Measurements from ENCODE around the gene NT5C3B.

Gene NT5C3B

DNA sequence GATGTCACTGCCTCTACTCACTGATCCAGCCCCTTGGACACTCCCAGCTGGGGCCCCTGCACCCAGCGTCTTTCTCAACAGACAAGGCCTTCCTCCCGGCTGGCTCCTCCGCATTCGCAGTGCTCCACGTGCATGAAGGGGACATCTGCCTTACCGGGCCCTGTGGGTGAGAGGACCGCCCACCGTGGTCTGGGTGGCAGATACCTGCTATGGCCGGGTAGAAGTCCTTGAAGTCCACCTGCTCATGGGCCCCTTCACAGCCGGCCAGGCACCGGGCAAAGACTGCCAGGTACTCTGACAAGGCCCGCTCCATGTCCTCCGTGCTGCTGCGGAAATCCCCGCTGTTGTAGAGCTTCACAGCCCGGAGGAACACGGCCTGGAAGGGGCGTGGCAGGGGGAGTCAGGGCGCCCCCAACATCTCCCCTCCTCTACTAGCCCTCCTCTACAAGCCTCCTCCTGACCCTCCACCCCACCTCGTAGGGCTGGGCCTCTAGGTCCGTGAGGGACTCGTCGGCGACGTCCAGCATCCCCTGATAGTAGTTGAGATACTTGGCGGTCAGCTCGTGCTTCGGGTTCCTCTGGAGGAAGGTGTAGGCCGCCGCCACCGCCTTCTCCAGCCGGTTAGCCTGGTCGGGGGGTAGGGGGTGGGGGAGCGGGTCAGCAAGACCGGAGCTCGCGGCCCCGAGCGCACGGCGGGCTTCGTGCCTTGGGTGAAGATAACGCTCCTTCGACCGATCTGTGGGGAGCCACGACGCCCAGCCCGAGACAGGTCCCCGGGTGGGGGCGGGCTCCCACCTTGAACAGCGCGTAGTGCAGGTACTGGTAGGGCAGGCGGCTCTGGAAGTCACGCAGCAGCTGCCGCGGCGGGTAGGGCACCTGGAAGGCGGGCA lies 25.1 kb downstream of the NT5C3B start:
- no peak for DNase-seq (ENCODE audit: low read depth in 2 of 2)

- no peak for DNase-seq (ENCODE audit: low read depth in 2 of 2)
These were observed 29.2 kb downstream of the NT5C3B start for GRCh38 chr17:41806685-41807445.

DNA sequence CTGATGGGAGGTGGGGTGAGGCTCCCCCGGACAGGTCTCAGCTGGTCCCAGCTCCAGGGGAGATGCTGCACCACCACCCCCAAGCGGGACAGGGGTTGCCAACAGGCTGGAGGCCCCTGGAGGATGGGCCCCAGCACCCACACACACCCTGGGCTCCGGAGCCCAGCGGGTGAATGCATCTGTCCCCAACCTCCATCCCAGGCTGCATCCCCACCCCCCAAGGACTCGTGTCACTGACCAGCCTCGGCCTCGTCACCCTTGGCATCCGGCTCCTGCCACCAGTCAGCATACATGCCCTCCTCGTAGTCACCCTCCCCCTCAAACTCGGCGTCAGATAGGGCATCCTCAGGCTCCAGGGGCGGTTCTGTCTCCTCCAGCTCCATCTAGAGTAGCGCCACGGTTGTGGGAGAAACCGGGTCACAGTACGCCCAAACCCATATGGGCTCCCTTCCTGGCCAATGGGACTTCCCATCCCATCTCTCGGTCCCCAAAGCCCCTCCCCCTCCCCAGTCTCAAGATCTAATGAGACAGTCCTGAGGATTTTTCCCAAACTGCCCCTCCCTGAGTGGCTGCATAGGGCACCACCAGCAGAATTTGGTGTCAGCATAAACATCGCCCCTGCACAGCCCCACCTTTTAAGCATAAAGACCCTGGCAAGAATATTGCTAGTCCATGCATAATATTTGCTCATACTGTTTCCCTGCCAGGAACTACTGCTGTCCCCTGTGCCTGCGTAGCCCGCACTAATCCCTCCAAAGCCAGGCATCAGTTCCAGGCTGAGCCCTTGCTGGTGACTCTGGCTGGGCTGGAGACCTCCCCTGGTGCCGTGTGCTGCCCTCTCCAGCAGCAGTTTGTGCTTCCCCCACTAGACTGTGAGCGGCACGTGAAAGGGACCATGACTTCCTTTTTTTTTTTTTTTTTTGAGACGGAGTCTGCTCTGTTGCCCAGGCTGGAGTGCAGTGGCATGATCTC lies 32.7 kb downstream of the NT5C3B start:
- DNase-seq (ENCODE audit: low read depth in 2 of 2) = no peak

DNA sequence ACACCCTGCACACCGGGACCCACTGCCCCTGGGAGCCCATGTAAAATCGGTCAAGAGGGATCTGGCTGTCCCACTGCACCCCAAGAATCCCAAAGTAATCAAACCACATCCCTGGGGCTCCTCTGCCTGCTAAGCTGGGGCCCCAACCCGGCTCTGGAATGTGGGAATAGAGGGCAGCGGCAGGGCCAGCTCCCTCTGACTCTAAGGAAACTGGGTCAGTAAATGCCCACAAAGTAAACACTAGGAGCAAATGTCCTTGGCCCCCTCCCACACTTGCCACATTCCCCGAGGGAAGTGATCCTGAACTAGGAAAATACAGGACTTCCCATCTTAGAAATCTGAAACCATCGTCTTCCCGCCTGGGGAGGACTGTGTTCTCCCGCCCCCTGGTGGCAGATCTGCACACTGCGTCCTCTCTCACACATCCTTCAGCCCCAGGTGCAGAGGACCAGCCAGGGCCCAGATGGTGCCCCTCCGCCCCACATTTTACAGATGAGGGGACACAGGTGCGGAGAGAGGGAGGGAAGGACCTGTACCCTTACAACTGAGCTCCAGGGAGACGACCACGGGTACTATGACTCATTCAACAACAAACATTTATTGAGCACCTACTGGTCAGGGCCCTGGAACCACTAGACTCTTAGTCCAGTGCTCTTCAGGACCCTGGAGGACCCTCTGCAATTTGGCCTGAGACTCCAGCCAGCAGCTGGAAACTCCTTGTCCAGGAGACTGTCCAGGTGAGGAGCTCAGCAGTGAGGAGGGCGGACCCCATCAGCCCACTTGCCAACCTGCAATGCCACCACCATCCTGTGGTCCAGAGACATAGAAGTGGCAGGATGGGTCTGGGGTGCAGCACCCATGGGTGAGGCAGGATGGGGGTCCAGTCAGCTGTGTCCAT lies 34.4 kb downstream of the NT5C3B start:
- DNase-seq (ENCODE audit: low read depth in 2 of 2) = peak; percentile 46 to 60

GRCh38 chr17:41800601-41801373 lies 35.2 kb downstream of the NT5C3B start:
- no peak for DNase-seq (ENCODE audit: low read depth in 2 of 2)

DNA sequence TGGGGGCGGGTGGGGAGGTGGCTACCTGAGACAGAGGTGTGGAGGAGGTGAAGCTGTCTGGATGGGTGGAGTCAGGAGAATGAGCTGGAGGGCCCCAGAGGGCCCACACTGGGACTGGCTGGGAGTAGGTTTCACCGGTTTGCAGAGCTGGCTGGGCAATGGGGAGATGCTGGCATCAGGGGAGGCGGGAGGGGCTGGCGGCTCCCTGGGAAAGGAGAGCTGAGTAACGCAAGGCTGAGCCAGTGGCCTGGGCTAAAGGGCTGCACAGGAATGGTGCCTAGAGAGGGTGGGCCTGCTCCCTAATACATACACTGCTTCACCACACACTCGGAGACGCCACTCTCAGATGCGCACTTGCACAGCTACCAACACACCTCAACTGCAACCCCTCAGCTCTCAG lies 36.7 kb downstream of the NT5C3B start:
- no peak for DNase-seq (ENCODE audit: low read depth in 2 of 2)

GRCh38 chr17:41797377-41797776 lies 38.7 kb downstream of the NT5C3B start:
- DNase-seq (ENCODE audit: low read depth in 2 of 2) = no peak

- no peak for DNase-seq (ENCODE audit: low read depth in 2 of 2)
These were observed 39.7 kb downstream of the NT5C3B start for GRCh38 chr17:41796121-41796895.

DNA sequence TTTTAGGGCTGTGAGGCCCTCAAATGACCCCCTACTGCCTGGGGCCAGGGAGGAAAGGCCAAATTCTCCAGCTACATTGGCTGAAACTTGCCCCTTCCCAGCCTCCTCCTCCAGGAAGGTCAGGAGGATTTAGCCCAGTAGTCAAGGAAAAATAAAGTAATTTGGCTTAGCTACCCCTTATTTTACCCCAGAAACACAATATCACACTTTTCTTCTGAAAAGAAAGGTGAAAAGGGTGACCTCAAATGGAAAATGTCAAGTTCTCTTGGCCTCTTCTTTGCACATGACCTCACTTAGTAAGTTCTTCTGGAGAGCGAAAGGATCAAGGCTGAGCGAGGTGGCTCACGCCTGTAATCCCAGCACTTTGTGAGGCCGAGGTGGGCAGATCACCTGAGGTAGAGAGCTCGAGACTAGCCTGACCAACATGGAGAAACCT lies 41.5 kb downstream of the NT5C3B start:
- DNase-seq (ENCODE audit: low read depth in 2 of 2) = no peak

- no peak for DNase-seq (ENCODE audit: low read depth in 2 of 2)
These were observed 42.1 kb downstream of the NT5C3B start for GRCh38 chr17:41793784-41794539.

DNA sequence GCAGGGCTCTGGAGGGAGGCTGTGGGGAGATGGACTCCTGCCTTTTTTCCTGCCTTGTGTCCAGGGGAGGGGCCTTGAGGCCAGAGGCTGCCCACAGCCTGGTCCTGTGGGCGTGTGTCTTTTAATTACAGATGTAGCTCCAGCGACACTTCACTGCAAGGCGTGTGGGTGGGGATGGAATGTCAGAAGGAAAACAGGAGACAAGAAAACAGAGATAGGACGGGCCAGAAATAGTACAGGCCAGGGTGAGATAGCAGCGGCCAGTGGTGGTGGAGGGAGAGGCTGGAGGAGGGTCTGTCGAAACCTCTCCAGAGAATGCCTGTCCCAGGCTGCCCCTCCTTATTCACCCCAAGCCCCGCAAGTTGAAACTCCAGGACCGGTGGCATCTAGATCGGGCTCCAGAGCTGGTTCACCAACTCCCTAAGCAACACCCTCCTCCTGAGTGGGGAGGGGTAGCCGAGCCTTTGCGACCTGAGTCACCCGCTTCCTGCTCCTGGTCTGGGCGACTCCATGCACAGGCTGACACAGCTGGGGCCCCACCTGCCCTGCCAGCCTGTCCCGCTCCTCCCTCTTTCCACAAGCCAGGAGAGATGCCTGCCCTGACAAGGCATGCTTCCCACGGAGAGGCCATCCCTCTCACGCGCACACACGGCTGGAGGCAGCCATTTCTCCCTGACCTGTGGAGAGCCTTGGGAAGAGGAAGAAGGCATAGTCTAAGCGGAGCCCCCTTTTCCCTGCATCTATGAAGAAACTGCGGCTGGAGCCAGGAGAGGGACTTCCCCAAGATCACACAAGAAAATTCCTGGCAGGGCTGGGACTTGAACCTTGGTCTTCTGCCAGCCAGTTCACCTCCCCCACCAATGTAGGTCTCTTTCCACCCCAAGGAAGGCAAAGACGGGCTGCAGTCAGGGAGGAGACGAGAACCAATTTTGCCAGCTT lies 42.9 kb downstream of the NT5C3B start:
- no peak for DNase-seq (ENCODE audit: low read depth in 2 of 2)

GRCh38 chr17:41787021-41787418 lies 49.0 kb downstream of the NT5C3B start:
- DNase-seq (ENCODE audit: low read depth in 2 of 2) = no peak

GRCh38 chr17:41786227-41787020 lies 49.6 kb downstream of the NT5C3B start, which contains the start of gene JUP:
Gene JUP, minus strand, starts transcription at chr17:41786711. Its CDS starts 14,857 bp downstream, at chr17:41771854.
- peak; percentile 65 to 66 for DNase-seq (ENCODE audit: low read depth in 2 of 2)

GRCh38 chr17:41785859-41786226 lies 50.2 kb downstream of the NT5C3B start:
- no peak for DNase-seq (ENCODE audit: low read depth in 2 of 2)

DNA sequence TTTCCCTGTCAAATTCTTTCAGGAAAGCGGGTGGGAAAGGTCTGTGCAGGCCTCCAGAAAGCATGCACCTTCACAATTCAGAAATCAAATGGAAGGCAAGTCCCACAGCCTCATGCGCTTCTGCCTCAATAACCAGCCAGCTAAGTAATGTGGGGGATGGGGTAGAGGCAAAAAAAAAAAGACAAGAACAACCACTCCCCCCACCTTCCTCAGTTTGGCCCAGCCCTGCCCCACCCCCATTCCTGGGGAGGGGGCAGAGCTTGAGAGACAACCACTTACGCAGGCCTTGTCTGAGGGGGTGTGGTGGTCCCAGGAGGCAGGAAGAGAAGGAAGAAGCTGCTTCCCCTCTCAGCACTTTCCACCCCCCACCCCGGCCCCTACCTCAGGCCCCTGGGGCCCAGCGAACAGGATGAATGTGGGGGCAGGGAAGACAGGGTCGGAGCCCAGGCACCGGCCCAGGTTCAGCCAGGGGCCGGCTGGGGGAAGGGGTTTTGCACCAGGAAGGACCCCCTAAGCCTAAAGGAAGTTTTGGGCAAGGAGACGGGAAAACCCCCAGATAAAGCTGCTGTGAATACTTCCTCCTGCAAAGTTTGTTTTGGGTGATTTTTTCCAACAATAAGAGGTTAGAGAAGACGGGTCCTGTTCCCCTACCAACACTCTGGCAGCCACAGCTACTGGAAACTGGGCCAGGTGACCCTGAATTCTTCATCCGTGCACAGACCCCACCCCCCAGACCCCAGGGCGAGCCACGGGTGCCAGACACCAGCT lies 50.8 kb downstream of the NT5C3B start:
- DNase-seq (ENCODE audit: low read depth in 2 of 2) = no peak

All from stimulated activated CD8-positive, alpha-beta memory T cell treated with anti-CD3 and anti-CD28 coated beads, Interleukin-7, amount 100 ng/mL, for 1 hour (primary cell).